BLaER1 (cell line): ENCODE data around the gene SMARCB1.

ENCODE experiments used
- H3K27ac ChIP-seq: shearing (Covaris generic); formaldehyde crosslinking; 2 replicates; pipeline ENCODE4 v1.8.1; 2022
- H3K27me3 ChIP-seq: shearing (Covaris generic); formaldehyde crosslinking; 2 replicates; pipeline ENCODE4 v1.8.1; 2022
- H3K36me3 ChIP-seq: shearing (Covaris generic); formaldehyde crosslinking; 2 replicates; pipeline ENCODE4 v1.8.1; 2022
- H3K4me1 ChIP-seq: shearing (Covaris generic); formaldehyde crosslinking; 2 replicates; pipeline ENCODE4 v1.8.1; 2022
- H3K4me2 ChIP-seq: shearing (Covaris generic); formaldehyde crosslinking; 2 replicates; pipeline ENCODE4 v1.8.1; 2022
- H3K4me3 ChIP-seq: shearing (Covaris generic); formaldehyde crosslinking; 2 replicates; pipeline ENCODE4 v1.8.1; 2022
- H3K9ac ChIP-seq: shearing (Covaris generic); formaldehyde crosslinking; 2 replicates; pipeline ENCODE4 v1.8.1; 2022
- H3K9me3 ChIP-seq: shearing (Covaris generic); formaldehyde crosslinking; 2 replicates; pipeline ENCODE4 v1.8.1; 2022
- H4K20me1 ChIP-seq: shearing (Covaris generic); formaldehyde crosslinking; 2 replicates; pipeline ENCODE4 v1.8.1; 2022
- Cebpa-rat ChIP-seq: shearing (Covaris generic); IDR thresholded peaks from 2 replicates; pipeline ENCODE4 v1.8.1; 2022

The SMARCB1 gene

DNA sequence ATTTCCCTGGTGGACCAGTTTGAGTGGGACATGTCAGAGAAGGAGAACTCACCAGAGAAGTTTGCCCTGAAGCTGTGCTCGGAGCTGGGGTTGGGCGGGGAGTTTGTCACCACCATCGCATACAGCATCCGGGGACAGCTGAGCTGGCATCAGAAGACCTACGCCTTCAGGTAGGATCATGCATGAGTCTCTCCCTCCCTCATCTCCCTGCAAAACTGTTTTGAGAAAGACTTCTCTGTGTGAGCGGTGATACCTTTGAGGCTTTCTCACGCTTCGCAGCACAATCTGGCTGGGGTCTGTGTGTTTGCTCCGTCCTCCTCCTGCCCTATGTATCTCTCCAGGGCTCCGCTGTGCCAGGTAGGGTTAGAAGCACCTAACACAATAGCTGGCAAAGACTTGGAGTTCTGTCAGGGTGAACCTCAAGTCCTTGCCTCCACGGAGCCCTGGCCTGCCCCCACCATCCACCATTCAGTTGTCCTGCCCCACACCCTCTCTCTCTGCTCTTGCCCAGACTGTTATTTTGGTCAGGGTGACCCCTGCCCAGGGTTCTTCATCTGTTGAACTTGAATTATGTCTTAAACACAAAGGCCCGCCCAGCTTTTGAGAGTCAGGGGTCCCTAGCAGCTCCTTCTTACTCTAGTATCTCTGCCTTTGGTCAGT lies 38.6 kb downstream of the SMARCB1 start:
- H3K36me3 ChIP-seq = peaks cover 99% of the 10 kb centered on the region
- H3K9me3 ChIP-seq = no peaks in the 10 kb centered on the region
- H3K4me3 ChIP-seq = no peak overlapping the region
- peak overlapping the region; percentile 69 for H3K4me2 ChIP-seq
- peaks cover 87% of the 10 kb centered on the region for H3K4me1 ChIP-seq
- peak overlapping the region; percentile 86 for H3K27ac ChIP-seq
- H4K20me1 ChIP-seq = peaks cover 38% of the 10 kb centered on the region
- H3K9ac ChIP-seq = peak overlapping the region; percentile 59
- no peaks in the 10 kb centered on the region for H3K27me3 ChIP-seq
- TF ChIP-seq Cebpa-rat = no peak

DNA sequence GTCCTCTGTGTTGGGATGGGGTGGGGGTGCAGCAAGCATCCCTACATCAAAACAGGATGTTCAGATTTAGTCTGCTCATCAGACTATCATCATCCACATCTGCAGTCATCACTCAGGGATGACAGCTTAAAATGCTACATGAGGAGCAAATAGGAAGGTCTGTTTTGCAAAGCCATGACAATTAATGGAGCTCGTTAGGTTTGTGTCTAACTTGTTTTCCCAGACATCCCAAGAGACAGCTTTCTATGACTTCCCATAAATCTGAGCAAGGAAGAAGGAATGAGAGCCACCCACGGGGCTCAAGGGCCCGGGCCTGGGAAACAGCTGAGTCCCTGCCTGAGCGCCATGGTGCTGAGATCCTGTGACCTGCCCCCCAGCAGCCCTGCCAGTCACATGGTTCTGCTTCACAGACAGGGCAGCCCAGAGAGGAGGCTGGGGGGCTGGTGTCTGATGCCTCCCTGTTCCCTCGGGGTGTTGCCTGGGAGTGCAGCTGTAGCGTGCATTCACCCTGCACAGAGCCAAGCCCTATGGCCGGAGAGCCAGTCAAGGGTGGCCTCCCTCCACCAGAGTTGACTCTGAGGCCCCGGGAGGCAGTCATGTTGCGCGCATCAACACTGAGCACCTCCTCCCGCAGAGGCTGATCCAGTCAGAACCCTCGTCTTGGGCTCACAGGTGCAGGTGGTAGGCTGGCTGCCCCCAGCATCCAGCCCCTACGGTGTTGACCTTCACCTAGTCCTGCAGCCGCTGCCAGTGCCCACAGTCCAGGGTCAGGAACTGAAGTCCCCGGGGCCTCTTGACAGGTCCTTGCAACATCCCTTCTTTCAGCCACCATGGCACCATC lies 40.0 kb downstream of the SMARCB1 start:
- Histone ChIP-seq H3K4me2 (peak overlapping the region; percentile 69), H3K4me1 (peaks cover 74% of the 10 kb centered on the region), H3K9me3 (no peaks in the 10 kb centered on the region), H3K27me3 (no peaks in the 10 kb centered on the region), H3K36me3 (peaks cover 99% of the 10 kb centered on the region), H3K9ac (peak overlapping the region; percentile 59), H3K4me3 (no peak overlapping the region), H3K27ac (peak overlapping the region; percentile 86), H4K20me1 (peaks cover 50% of the 10 kb centered on the region)
- TF ChIP-seq Cebpa-rat = no peak

DNA sequence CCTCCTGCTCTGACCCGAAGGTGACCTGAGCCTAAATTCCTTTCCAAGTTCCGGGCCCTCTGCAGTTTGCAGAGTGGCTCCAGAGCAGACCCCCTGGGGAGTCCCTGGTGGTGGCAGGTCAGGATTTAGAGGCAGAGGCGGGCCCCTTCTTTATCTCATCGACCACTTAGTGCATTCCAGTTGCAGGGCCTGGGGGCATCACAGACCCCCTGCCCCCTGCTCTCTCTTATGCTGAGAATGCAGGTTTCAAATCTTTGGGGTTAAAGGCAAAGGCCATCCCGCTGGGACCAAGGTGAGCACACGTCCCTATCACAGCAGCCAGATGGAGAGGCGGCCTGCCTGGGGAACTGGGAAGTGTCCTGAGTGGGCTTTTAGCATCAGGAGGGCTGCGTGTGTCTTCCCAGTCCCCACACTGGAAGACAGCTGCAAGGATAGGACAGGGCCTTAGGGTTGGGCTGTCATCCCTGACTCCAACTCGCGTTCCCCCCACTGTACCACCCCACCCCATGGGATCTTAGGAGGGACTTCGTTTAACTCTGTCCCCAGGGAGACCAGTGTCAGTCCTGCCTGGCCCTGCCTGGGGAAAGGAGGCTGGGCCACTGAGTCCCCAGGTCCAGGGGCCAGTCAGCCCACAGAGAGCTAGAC lies 40.7 kb downstream of the SMARCB1 start:
- TF ChIP-seq Cebpa-rat = no peak
- H3K9me3 ChIP-seq = no peaks in the 10 kb centered on the region
- H3K27ac ChIP-seq = peak overlapping the region; percentile 86
- peaks cover 99% of the 10 kb centered on the region for H3K36me3 ChIP-seq
- peak overlapping the region; percentile 59 for H3K9ac ChIP-seq
- peak overlapping the region; percentile 69 for H3K4me2 ChIP-seq
- peaks cover 66% of the 10 kb centered on the region for H3K4me1 ChIP-seq
- no peaks in the 10 kb centered on the region for H3K27me3 ChIP-seq
- no peak overlapping the region for H3K4me3 ChIP-seq
- H4K20me1 ChIP-seq = peaks cover 58% of the 10 kb centered on the region

DNA sequence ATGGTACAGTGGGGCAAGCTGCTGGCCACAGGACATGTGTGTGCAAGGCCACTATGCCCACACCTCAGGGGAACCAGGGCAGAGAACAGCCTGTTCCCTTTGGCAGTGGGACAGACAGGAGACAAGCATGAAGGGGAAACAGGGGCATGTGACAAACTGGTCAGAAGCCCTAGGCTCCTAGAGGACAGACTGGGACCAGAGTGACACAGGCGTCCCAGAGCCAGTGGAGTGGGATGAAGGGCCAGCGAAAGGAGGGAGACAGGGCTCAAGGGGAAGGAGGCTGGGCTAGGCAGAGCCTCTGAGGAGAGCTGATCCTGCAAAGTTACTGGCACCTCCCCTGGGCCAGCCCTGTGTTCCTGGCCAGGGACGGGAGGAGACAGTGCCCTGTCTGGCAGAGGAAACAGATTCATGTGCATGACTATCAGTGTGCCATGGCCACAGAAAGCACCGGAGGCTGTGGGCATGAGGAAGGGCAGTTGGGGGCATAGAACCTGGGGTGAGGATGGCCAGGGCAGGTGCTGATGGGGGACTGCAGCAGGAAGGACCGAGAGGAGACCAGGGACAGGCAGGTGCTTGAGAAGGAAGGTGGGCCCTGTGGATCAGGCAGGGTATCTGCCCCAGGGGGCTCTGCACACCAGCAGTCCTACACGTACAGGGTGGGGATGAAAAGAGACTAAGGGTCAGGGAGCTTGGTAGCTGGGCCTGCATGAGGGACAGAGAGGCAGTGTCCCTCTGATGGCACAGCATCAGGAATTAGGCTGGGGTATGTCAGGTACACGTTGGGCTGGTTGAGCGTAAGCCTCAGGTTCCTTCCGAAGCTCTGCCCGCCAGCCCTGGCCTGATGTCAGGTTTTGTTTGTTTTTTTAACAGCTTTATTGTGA lies 42.3 kb downstream of the SMARCB1 start:
- TF ChIP-seq Cebpa-rat = no peak
- Histone ChIP-seq H3K4me2 (no peak overlapping the region), H3K36me3 (peaks cover 99% of the 10 kb centered on the region), H4K20me1 (peaks cover 73% of the 10 kb centered on the region), H3K4me1 (peaks cover 55% of the 10 kb centered on the region), H3K9me3 (no peaks in the 10 kb centered on the region), H3K9ac (peak overlapping the region; percentile 24; the same call in 1 of the 2 replicates), H3K4me3 (no peak overlapping the region), H3K27me3 (no peaks in the 10 kb centered on the region), H3K27ac (peak overlapping the region; percentile 62)

DNA sequence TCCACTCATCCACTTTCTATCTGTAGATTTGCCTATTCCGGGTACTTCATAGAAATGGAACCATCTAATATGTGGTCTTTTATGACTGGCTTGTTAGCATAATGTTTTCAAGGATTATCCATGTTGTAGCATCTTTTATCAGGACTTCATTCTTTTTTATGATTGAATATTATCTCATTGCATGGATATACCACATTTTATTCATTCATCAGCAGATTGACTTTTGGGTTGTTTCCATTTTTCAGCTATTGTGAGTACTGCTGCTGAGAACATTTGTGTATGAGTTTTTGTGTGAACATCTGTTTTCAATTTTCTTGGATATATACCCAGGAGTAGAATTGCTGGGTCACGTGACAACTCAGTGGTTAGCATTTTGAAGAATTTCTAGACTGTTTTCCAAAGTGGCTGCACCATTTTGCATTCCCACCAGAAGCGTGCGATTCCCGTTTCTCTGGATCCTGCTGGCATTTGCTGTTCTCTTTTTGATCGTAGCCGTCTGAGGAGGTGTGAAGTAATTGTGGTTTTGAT lies 43.1 kb downstream of the SMARCB1 start:
- H3K27ac ChIP-seq = no peak overlapping the region
- peaks cover 72% of the 10 kb centered on the region for H4K20me1 ChIP-seq
- peaks cover 51% of the 10 kb centered on the region for H3K4me1 ChIP-seq
- peaks cover 97% of the 10 kb centered on the region for H3K36me3 ChIP-seq
- H3K9ac ChIP-seq = no peak overlapping the region
- H3K27me3 ChIP-seq = no peaks in the 10 kb centered on the region
- no peak for TF ChIP-seq Cebpa-rat
- no peak overlapping the region for H3K4me2 ChIP-seq
- H3K4me3 ChIP-seq = no peak overlapping the region
- no peaks in the 10 kb centered on the region for H3K9me3 ChIP-seq

DNA sequence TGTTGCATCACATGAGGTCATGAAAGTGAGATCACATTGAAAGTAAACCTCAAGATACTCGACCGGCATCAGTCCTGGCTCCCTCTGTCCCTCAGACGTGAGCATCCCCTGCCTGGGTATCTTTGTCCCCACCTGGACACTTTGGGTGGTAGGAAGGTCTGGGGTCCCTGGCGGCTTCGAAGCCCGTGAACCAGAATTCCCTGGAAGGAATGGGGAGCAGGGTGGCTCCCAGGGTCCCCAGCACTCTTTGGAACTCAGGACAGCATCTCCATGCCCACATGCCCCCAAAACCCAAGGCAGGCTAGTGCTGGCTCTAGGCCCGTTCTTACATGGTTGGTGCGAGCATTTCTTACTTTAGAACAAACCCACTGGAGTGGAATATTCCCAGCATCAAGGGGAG lies 44.5 kb downstream of the SMARCB1 start:
- H4K20me1 ChIP-seq = peaks cover 80% of the 10 kb centered on the region
- H3K27me3 ChIP-seq = no peaks in the 10 kb centered on the region
- H3K4me3 ChIP-seq = no peak overlapping the region
- peaks cover 49% of the 10 kb centered on the region for H3K4me1 ChIP-seq
- no peak for TF ChIP-seq Cebpa-rat
- no peaks in the 10 kb centered on the region for H3K9me3 ChIP-seq
- H3K9ac ChIP-seq = no peak overlapping the region
- H3K27ac ChIP-seq = no peak overlapping the region; the same call in 1 of the 2 replicates
- no peak overlapping the region for H3K4me2 ChIP-seq
- H3K36me3 ChIP-seq = peaks cover 97% of the 10 kb centered on the region

DNA sequence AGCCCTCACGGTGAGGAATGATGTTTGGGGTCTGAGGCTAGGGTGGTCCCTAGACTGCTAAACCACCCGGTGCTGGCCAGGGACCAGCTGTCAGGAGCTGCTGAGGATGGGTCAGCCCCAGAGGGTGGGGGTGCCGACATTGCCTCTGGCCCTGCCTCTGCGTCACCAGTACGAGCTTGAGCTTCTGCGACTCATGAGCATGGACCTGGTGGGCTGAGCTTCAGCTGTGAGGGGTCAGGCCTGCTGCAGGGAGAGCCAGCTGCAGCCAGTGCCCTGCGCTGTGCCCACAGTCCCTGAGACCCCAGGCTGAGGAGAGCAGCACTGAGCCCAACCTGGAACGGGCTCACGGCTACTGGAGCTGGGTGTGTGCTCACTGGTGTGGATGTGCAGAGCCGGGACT lies 45.0 kb downstream of the SMARCB1 start:
- H3K36me3 ChIP-seq = peaks cover 98% of the 10 kb centered on the region
- 0 out of 2 replicates have a peak overlapping the region, but pooled peaks have one; percentile 24 for H3K9ac ChIP-seq
- no peaks in the 10 kb centered on the region for H3K9me3 ChIP-seq
- H3K4me3 ChIP-seq = no peak overlapping the region
- no peak for TF ChIP-seq Cebpa-rat
- H3K27ac ChIP-seq = peak overlapping the region; percentile 41
- H4K20me1 ChIP-seq = peaks cover 80% of the 10 kb centered on the region
- H3K27me3 ChIP-seq = no peaks in the 10 kb centered on the region
- no peak overlapping the region for H3K4me2 ChIP-seq
- peaks cover 49% of the 10 kb centered on the region for H3K4me1 ChIP-seq

DNA sequence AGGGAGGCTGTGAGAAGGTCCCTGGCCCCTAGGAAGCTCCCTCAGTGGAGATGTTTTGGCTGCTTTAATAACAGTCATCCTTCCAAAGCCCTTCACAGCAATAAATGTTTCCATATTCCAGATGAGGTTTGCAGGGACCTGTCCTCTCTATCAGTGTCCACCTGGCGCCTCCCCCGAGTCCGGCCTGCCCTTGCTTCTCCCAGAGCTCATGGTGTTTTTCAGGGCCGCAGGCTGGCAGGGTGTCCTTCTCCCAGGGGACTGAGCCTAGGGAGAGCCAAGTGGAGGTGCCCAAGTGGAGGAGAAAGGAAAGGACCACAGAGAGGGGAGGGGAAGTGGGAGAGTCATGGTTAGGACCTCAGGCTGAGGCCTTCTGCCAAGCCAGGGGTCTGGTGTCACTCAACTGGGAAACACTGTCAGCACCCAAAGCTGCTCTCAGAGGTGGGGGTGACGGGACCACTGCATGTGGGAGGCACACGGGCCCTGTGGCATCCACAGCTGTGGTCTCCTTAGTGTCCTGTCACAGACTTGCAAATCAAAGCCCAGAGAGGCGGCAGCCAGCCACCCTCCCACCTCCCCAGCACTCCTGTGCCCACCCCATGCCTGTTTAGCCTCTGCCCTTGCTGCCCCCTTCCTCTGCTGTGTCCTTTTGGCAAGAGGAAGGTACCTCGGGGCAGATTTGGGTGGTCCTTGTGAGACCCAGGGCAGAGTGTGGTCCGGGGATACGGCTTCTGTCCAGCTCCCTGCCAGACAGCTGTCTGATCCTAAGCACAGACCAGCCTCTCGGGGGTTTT lies 45.7 kb downstream of the SMARCB1 start:
- Histone ChIP-seq H3K4me1 (peaks cover 49% of the 10 kb centered on the region), H3K27ac (peak overlapping the region; percentile 41), H3K4me3 (no peak overlapping the region), H3K9ac (0 out of 2 replicates have a peak overlapping the region, but pooled peaks have one; percentile 24), H4K20me1 (peaks cover 81% of the 10 kb centered on the region), H3K27me3 (no peaks in the 10 kb centered on the region), H3K9me3 (no peaks in the 10 kb centered on the region), H3K36me3 (peaks cover 97% of the 10 kb centered on the region), H3K4me2 (no peak overlapping the region)
- no peak for TF ChIP-seq Cebpa-rat
